HL-60 (cell line): ENCODE measurements around the gene IL4I1.
A peak's percentile ranks its signal among the peaks of the same experiment; 100 is the strongest.

Experiments
- DNase-seq, 2 experiments: peaks; one replicate each; pipeline ENCODE4 v3.0.0-alpha.2; 2010 to 2020; ENCODE audit warnings: low read depth in 1 of 2, low spot score in 1 of 2
- H3K27ac ChIP-seq: fragments of 250-450 bp; sonication (Bioruptor Pico); replicated peaks from 2 replicates; pipeline ENCODE4 v1.5.1; 2020; ENCODE audit warnings: mild to moderate bottlenecking, moderate library complexity
- H3K27me3 ChIP-seq: fragments of 250-450 bp; sonication (Bioruptor Pico); 2 replicates; pipeline ENCODE4 v1.5.1; 2021; ENCODE audit warnings: mild to moderate bottlenecking, moderate library complexity; ENCODE audit not compliant: insufficient read depth, poor library complexity, severe bottlenecking
- H3K4me3 ChIP-seq: replicated peaks from 2 replicates; pipeline ENCODE4 v1.5.1; 2011; ENCODE audit warnings: mild to moderate bottlenecking, control low read depth, low read length; ENCODE audit not compliant: insufficient read depth
- GABPA ChIP-seq: IDR thresholded peaks from 2 replicates; pipeline ENCODE4 v1.6.1; 2012; ENCODE audit warnings: low read depth
- POLR2AphosphoS5 ChIP-seq: IDR thresholded peaks from 2 replicates; pipeline ENCODE4 v1.6.1; 2012; ENCODE audit warnings: low read depth
- SPI1 ChIP-seq: IDR thresholded peaks from 2 replicates; pipeline ENCODE4 v1.6.1; 2012; ENCODE audit warnings: low read depth, mild to moderate bottlenecking, borderline replicate concordance
- TF ChIP-seq, protein P1 (sequence below): IDR thresholded peaks from one replicate; pipeline ENCODE4 v1.5.1; 2011; ENCODE audit warnings: low read length, control low read depth, inconsistent platforms; ENCODE audit not compliant: insufficient read depth
- TF ChIP-seq, protein P2 (sequence below): IDR thresholded peaks from 2 replicates; pipeline ENCODE4 v1.6.1; 2012; ENCODE audit warnings: low read depth; ENCODE audit not compliant: insufficient replicate concordance

IL4I1 gene

DNA sequence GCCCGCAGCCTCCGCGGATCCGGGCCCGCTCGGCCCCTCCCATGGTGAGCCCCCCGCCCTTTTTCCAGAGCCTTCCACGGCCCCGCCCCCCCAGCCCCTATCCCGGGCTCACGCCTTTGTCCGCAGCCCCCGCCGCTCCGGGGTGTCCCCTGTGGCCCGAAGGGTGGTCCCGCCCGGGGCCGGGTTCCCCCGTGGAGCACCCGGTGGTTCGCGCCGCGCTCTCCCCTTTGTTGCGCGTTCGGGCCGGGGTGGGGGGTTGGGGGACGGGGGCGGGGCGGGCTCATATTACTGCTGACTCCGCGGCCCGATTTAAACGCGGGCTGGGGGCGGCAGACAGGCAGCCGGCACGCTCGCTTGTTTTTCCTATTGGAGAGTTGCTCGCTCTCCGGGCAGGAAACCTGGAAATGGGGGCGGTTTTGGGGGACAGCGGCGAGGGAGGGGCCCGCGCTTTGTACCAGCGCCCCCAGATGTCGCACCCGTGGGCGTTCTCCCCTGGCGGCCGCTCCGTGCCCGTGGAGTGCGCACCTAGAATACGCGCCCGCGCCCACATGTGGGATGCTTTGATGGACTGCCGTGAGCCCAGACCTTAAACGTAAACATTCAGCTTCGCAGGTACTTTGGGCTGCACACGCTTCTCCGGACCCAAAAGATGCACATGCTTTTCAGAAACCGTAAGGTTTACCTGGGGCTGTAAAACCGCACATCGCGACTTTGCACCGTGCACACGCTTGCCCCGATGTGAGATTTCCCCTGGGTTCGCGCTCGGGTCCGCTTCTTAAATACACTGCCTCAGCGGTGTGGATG lies 45.0 kb downstream of the IL4I1 start:
- TF ChIP-seq, protein P1, sequence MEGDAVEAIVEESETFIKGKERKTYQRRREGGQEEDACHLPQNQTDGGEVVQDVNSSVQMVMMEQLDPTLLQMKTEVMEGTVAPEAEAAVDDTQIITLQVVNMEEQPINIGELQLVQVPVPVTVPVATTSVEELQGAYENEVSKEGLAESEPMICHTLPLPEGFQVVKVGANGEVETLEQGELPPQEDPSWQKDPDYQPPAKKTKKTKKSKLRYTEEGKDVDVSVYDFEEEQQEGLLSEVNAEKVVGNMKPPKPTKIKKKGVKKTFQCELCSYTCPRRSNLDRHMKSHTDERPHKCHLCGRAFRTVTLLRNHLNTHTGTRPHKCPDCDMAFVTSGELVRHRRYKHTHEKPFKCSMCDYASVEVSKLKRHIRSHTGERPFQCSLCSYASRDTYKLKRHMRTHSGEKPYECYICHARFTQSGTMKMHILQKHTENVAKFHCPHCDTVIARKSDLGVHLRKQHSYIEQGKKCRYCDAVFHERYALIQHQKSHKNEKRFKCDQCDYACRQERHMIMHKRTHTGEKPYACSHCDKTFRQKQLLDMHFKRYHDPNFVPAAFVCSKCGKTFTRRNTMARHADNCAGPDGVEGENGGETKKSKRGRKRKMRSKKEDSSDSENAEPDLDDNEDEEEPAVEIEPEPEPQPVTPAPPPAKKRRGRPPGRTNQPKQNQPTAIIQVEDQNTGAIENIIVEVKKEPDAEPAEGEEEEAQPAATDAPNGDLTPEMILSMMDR: no peak
- TF ChIP-seq, protein P2, sequence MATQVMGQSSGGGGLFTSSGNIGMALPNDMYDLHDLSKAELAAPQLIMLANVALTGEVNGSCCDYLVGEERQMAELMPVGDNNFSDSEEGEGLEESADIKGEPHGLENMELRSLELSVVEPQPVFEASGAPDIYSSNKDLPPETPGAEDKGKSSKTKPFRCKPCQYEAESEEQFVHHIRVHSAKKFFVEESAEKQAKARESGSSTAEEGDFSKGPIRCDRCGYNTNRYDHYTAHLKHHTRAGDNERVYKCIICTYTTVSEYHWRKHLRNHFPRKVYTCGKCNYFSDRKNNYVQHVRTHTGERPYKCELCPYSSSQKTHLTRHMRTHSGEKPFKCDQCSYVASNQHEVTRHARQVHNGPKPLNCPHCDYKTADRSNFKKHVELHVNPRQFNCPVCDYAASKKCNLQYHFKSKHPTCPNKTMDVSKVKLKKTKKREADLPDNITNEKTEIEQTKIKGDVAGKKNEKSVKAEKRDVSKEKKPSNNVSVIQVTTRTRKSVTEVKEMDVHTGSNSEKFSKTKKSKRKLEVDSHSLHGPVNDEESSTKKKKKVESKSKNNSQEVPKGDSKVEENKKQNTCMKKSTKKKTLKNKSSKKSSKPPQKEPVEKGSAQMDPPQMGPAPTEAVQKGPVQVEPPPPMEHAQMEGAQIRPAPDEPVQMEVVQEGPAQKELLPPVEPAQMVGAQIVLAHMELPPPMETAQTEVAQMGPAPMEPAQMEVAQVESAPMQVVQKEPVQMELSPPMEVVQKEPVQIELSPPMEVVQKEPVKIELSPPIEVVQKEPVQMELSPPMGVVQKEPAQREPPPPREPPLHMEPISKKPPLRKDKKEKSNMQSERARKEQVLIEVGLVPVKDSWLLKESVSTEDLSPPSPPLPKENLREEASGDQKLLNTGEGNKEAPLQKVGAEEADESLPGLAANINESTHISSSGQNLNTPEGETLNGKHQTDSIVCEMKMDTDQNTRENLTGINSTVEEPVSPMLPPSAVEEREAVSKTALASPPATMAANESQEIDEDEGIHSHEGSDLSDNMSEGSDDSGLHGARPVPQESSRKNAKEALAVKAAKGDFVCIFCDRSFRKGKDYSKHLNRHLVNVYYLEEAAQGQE: no peak
- TF ChIP-seq SPI1: no peak
- no peak for TF ChIP-seq POLR2AphosphoS5
- TF ChIP-seq GABPA: no peak
- Histone ChIP-seq H3K27me3 (no peaks in the 10 kb centered on the region), H3K27ac (peak overlapping the region; percentile 49; the same call in 1 of the 2 replicates), H3K4me3 (peak overlapping the region; percentile 74)
- DNase-seq: no peak

DNA sequence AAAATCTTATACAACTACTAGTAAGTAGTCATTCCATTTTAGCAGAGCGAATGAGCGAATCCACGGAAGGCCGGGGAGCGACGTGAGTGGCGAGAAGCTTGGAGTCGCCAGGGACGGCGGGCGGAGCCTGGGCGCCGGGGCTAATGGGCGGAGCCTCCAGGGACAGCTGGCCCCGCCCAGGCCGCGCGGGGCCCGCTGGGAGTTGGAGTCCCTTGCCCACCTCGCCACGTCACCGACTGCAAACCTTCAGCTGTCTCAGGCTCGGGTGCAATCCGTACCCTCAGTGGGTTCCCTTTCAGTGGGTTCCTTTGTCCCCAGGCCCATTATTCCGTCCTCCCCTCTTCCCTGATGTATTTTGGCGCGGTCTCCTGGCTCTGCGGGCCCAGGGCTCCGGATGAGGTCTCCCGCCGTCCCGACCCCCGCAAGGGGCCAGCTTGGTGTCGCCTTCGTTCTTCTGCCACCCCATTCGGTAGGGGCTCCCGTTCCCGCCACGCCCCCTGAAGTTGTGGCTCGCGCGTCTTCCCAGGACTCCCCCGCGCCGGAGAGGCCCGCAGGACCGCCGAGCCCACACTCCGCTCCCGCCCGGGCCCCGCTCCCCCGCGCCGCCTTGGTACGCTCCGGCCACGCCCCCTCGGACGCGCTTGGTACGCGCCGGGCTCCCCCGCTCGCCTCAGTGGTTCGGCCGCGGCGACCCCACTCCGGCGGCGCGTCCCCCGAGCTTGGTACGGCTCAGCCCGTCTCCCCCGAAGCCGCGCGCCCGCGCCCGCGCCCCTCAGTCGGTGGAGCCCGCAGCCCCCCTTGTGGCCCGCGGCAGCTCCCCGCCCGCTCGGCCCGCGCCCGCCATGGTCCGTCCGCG lies 46.0 kb downstream of the IL4I1 start, which contains the start of gene PTOV1:
Gene PTOV1 (plus strand): TSS at position 673 of the 856 bp plus-strand sequence.
- Histone ChIP-seq H3K27ac (peak within 1 kb of the TSS; percentile 97), H3K27me3 (no peaks in the 10 kb centered on the region), H3K4me3 (peak within 1 kb of the TSS; percentile 74)
- peak; percentile 83 to 89 for DNase-seq
- TF ChIP-seq POLR2AphosphoS5: peak; percentile 65; the same call in 1 of the 2 replicates
- TF ChIP-seq, protein P2: no peak
- peak; percentile 28; the same call in 1 of the 2 replicates for TF ChIP-seq GABPA
- TF ChIP-seq SPI1: no peak

DNA sequence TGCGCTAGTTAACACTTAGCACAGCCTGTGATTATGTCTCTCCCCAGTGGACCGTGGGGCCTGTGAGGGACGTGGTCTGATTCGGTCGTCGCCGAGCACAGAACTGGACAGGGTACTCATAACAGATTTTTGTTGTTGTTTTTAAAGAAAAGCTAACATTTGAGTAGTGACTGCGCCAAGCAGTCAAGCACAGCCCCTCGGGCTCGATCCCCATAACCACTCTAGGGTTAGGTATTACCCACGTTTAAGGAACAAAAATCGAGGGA lies 46.5 kb downstream of the IL4I1 start:
- TF ChIP-seq, protein P2: no peak
- no peak for TF ChIP-seq POLR2AphosphoS5
- TF ChIP-seq, protein P1: no peak
- no peak for TF ChIP-seq SPI1
- no peak for TF ChIP-seq GABPA
- H3K27ac ChIP-seq: peak overlapping the region; percentile 97
- DNase-seq: no peak
- H3K4me3 ChIP-seq: peak overlapping the region; percentile 74
- H3K27me3 ChIP-seq: no peaks in the 10 kb centered on the region
